GM12878 (cell line): Measurements from ENCODE around the gene CDPF1. TPM values are rescaled to one million over a fixed set of nuclear protein-coding genes. Genes with fewer than 3 reads are reported as not detected.
A peak's percentile ranks its signal among the peaks of the same experiment; 100 is the strongest.

Experiments used
- BMI1 ChIP-seq: fragments of 450-650 bp; IDR thresholded peaks from 2 replicates; pipeline ENCODE4 v1.6.1; 2016; ENCODE audit warnings: mild to moderate bottlenecking, moderate library complexity, borderline replicate concordance
- CHD2 ChIP-seq: IDR thresholded peaks from 2 replicates; pipeline ENCODE4 v1.6.1; 2011; ENCODE audit warnings: low read depth, low read length, improper control_type of control experiment, borderline replicate concordance
- DPF2 ChIP-seq: fragments of 450-650 bp; IDR thresholded peaks from 2 replicates; pipeline ENCODE4 v1.6.1; 2017; ENCODE audit warnings: mild to moderate bottlenecking
- EGR1 ChIP-seq, 2 experiments: IDR thresholded peaks; 1 replicate in 1 of 2; 2 replicates in 1 of 2; pipeline ENCODE4 v1.6.1; 2011 to 2012; ENCODE audit warnings: low read depth in 2 of 2, low read length in 2 of 2, borderline replicate concordance in 1 of 2, mild to moderate bottlenecking in 1 of 2, moderate library complexity in 1 of 2
- ESRRA ChIP-seq: IDR thresholded peaks from 2 replicates; pipeline ENCODE4 v1.6.1; 2012; ENCODE audit warnings: mild to moderate bottlenecking, low read length, improper control_type of control experiment
- ETV6 ChIP-seq, 2 experiments: fragments of 450-650 bp in 1 of 2; IDR thresholded peaks in 1 of 2; conservative IDR thresholded peaks in 1 of 2; 2 replicates each; pipeline ENCODE4 v1.6.1; 2014; ENCODE audit warnings: antibody characterized with exemption in 1 of 2, borderline replicate concordance in 1 of 2, low read depth in 1 of 2, mild to moderate bottlenecking in 1 of 2, moderate library complexity in 1 of 2
- HDAC2 ChIP-seq: fragments of 200-600 bp; sonication (generic); IDR thresholded peaks from 2 replicates; pipeline ENCODE4 v1.6.1; 2017
- KLF5 ChIP-seq: fragments of 450-650 bp; IDR thresholded peaks from 2 replicates; pipeline ENCODE4 v1.6.1; 2014; ENCODE audit warnings: mild to moderate bottlenecking; ENCODE audit not compliant: partially characterized antibody
- NBN ChIP-seq: fragments of 450-650 bp; IDR thresholded peaks from 2 replicates; pipeline ENCODE4 v1.6.1; 2016
- POLR2AphosphoS5 ChIP-seq: IDR thresholded peaks from 2 replicates; pipeline ENCODE4 v1.6.1; 2011; ENCODE audit warnings: mild to moderate bottlenecking, low read length, inconsistent platforms
- RAD51 ChIP-seq: fragments of 450-650 bp; IDR thresholded peaks from 2 replicates; pipeline ENCODE4 v1.6.1; 2016; ENCODE audit warnings: moderate library complexity, mild to moderate bottlenecking, inconsistent platforms
- SMARCA5 ChIP-seq: fragments of 450-650 bp; IDR thresholded peaks from 2 replicates; pipeline ENCODE4 v1.6.1; 2017; ENCODE audit warnings: mild to moderate bottlenecking
- SMC3 ChIP-seq: IDR thresholded peaks from 2 replicates; pipeline ENCODE4 v1.6.1; 2011; ENCODE audit warnings: low read length, improper control_type of control experiment, borderline replicate concordance
- SUZ12 ChIP-seq: fragments of 200-600 bp; sonication (generic); IDR thresholded peaks from one replicate; pipeline ENCODE4 v1.6.1; 2018; ENCODE audit warnings: antibody characterized with exemption, mild to moderate bottlenecking; ENCODE audit not compliant: unreplicated experiment
- TAF1 ChIP-seq: IDR thresholded peaks from 2 replicates; pipeline ENCODE4 v1.6.1; 2011; ENCODE audit warnings: mild to moderate bottlenecking, low read depth, low read length, borderline replicate concordance
- TCF7 ChIP-seq: IDR thresholded peaks from 2 replicates; pipeline ENCODE4 v1.6.1; 2014; ENCODE audit warnings: antibody characterized with exemption, borderline replicate concordance
- ZNF207 ChIP-seq: fragments of 450-650 bp; IDR thresholded peaks from 2 replicates; pipeline ENCODE4 v1.6.1; 2014; ENCODE audit warnings: antibody characterized with exemption, mild to moderate bottlenecking, borderline replicate concordance
- ZNF274 ChIP-seq: IDR thresholded peaks from one replicate; pipeline ENCODE4 v1.8.0; 2011; ENCODE audit not compliant: insufficient read length, insufficient read depth
- polyA plus RNA-seq, 11 experiments: library from polyadenylated mRNA; depleted of rRNA in 4 of 11; unstranded in 6 of 11; stranded (reverse) in 5 of 11; fragments of >200 nt; fragmentation: Nextera tagmentation in 4 of 11; fragmentation: Illumina TruSeq in 1 of 11; extraction: Ambion mirVana in 4 of 11; extraction: Trizol in 1 of 11; gene quantifications; 1 replicate in 1 of 11; 2 replicates in 10 of 11; pipeline versions ENCODE4 v1.2.1 to v1.2.3, GENCODE V29; 2011 to 2016; ENCODE audit warnings: inconsistent platforms in 2 of 11, missing spikeins in 2 of 11, low read depth in 1 of 11
- total RNA-seq, 4 experiments: library from RNA; depleted of rRNA in 3 of 4; stranded (reverse); fragments of >200 nt in 3 of 4; fragmentation: Illumina TruSeq in 1 of 4; extraction: Trizol in 1 of 4; gene quantifications; 2 replicates each; pipeline versions ENCODE4 v1.2.1 to v1.2.3, GENCODE V29; 2013 to 2021
- TF ChIP-seq, protein P1 (sequence below): fragments of 150-350 bp; IDR thresholded peaks from 2 replicates; pipeline ENCODE4 v1.6.1; 2014; ENCODE audit warnings: mild to moderate bottlenecking, low read depth, low read length
- TF ChIP-seq, protein P2 (sequence below): fragments of 450-650 bp; IDR thresholded peaks from 2 replicates; pipeline ENCODE4 v1.6.1; 2017; ENCODE audit warnings: borderline replicate concordance
- TF ChIP-seq, protein P3 (sequence below): fragments of 450-650 bp; formaldehyde crosslinking; IDR thresholded peaks from 2 replicates; pipeline ENCODE4 v1.4.0; 2020; ENCODE audit warnings: mild to moderate bottlenecking, moderate library complexity
- TF ChIP-seq, protein P4 (sequence below): fragments of 450-650 bp; IDR thresholded peaks from 2 replicates; pipeline ENCODE4 v1.6.1; 2017; ENCODE audit warnings: mild to moderate bottlenecking

Gene CDPF1
- total and polyA plus RNA-seq, 10 of the 15 experiments (the other 5 are each of a cell fraction or from before 2014, with no cell fraction given): 1.0 to 22.4 (median 7.9) TPM

DNA sequence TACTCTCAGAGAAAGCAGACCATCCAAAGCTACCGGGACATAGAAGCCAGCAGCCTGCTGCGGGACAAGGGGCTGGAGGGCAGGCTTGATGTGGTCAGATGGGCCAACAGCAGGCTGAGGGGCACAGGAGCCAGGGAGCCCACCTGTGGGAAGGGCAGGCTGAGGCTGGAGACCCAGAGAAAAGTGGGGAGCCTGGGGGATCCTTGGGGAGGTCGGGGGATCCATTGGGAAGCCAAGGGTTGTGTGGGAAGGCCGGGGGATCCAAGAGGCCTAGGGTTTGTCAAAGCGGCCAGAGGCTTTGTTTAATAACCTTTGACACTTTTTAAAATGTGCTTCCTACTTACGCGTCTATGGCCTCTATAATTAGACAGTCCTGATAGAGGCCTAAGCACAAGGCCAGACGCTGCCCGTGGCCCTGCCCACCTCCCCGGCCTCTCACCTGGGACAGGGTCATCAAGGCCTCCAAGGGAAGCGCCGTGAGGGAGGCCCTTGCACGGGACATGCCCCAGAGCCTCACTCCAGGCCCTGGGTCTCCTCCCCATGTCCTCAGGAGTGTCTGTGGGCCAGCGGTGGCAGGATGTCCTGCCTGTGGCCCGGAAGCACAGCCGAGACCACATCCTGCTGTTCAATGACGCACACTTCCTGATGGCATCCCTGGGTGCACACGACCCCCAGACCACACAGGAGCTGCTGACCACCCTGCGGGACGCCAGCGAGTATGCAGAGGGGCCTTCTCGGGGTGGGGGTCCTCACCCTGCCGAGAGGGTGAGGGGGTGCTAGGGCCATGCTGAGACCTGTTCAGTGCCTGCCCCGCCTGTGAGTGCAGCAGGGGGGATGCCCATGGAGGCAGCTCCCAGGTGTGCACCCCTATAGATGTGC is 38.0 kb upstream of the CDPF1 start (continued):
- TF ChIP-seq BMI1 (no peak), SMC3 (no peak), SMARCA5 (no peak), ESRRA (no peak), POLR2AphosphoS5 (peak; percentile 93), TAF1 (peak; percentile 82), NBN (peak; percentile 59), CHD2 (no peak), KLF5 (no peak), ETV6 (conservative IDR thresholded peaks at IDR 0.05 in 1 of 2, IDR thresholded peaks at IDR 0.05 in 1 of 2; ENCODE audit: borderline replicate concordance in 1 of 2, low read depth in 1 of 2) (peak in 1 of 2 experiments; percentile 97; a peak in 2 of 4 replicates), DPF2 (peak; percentile 85), TCF7 (no peak), SUZ12 (no peak), ZNF274 (no peak), EGR1 (IDR thresholded peaks at IDR 0.05; ENCODE audit: borderline replicate concordance in 1 of 2, low read depth in 2 of 2, low read length in 2 of 2) (no peak), ZNF207 (peak; percentile 46; the same call in 1 of the 2 replicates), HDAC2 (no peak), RAD51 (no peak)
- TF ChIP-seq, protein P1, sequence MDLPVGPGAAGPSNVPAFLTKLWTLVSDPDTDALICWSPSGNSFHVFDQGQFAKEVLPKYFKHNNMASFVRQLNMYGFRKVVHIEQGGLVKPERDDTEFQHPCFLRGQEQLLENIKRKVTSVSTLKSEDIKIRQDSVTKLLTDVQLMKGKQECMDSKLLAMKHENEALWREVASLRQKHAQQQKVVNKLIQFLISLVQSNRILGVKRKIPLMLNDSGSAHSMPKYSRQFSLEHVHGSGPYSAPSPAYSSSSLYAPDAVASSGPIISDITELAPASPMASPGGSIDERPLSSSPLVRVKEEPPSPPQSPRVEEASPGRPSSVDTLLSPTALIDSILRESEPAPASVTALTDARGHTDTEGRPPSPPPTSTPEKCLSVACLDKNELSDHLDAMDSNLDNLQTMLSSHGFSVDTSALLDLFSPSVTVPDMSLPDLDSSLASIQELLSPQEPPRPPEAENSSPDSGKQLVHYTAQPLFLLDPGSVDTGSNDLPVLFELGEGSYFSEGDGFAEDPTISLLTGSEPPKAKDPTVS: no peak
- TF ChIP-seq, protein P2, sequence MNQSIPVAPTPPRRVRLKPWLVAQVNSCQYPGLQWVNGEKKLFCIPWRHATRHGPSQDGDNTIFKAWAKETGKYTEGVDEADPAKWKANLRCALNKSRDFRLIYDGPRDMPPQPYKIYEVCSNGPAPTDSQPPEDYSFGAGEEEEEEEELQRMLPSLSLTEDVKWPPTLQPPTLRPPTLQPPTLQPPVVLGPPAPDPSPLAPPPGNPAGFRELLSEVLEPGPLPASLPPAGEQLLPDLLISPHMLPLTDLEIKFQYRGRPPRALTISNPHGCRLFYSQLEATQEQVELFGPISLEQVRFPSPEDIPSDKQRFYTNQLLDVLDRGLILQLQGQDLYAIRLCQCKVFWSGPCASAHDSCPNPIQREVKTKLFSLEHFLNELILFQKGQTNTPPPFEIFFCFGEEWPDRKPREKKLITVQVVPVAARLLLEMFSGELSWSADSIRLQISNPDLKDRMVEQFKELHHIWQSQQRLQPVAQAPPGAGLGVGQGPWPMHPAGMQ: no peak
- TF ChIP-seq, protein P3, sequence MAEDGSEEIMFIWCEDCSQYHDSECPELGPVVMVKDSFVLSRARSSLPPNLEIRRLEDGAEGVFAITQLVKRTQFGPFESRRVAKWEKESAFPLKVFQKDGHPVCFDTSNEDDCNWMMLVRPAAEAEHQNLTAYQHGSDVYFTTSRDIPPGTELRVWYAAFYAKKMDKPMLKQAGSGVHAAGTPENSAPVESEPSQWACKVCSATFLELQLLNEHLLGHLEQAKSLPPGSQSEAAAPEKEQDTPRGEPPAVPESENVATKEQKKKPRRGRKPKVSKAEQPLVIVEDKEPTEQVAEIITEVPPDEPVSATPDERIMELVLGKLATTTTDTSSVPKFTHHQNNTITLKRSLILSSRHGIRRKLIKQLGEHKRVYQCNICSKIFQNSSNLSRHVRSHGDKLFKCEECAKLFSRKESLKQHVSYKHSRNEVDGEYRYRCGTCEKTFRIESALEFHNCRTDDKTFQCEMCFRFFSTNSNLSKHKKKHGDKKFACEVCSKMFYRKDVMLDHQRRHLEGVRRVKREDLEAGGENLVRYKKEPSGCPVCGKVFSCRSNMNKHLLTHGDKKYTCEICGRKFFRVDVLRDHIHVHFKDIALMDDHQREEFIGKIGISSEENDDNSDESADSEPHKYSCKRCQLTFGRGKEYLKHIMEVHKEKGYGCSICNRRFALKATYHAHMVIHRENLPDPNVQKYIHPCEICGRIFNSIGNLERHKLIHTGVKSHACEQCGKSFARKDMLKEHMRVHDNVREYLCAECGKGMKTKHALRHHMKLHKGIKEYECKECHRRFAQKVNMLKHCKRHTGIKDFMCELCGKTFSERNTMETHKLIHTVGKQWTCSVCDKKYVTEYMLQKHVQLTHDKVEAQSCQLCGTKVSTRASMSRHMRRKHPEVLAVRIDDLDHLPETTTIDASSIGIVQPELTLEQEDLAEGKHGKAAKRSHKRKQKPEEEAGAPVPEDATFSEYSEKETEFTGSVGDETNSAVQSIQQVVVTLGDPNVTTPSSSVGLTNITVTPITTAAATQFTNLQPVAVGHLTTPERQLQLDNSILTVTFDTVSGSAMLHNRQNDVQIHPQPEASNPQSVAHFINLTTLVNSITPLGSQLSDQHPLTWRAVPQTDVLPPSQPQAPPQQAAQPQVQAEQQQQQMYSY (CRISPR knock-in tag): no peak
- TF ChIP-seq, protein P4, sequence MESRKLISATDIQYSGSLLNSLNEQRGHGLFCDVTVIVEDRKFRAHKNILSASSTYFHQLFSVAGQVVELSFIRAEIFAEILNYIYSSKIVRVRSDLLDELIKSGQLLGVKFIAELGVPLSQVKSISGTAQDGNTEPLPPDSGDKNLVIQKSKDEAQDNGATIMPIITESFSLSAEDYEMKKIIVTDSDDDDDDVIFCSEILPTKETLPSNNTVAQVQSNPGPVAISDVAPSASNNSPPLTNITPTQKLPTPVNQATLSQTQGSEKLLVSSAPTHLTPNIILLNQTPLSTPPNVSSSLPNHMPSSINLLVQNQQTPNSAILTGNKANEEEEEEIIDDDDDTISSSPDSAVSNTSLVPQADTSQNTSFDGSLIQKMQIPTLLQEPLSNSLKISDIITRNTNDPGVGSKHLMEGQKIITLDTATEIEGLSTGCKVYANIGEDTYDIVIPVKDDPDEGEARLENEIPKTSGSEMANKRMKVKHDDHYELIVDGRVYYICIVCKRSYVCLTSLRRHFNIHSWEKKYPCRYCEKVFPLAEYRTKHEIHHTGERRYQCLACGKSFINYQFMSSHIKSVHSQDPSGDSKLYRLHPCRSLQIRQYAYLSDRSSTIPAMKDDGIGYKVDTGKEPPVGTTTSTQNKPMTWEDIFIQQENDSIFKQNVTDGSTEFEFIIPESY: no peak
